ENCODE measurements around the gene OXCT1.

The OXCT1 gene

DNA sequence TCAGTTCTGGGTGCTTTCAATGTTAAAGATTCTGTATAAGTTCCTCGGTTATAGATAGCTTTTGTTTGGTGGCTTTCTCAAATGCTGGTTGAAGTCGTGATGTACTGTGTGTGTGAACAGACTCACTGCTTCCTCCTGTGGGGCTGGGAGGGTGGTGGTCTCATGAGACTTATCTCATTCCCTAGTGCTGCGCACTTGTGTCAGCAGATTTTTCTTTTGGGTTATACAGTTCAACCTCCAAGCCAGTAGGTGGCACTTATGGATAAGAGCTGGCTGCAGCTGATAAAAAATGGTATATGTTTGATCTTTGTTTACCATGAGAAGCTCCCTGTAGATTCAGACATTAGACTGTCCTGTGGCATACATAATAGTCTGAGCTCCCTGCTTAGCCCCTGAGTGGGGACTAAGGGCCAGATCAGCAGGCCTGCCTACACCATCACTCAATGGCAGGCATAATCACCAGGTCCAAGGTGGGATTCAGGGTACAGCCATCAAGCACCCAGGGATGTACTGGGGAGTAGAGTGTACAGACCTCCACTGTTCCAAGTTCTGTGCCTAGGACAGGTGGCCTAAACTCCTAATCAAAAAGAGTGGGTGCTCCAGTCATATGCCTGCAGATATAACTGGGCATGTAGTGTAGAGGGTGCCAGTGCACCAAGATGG lies 174.2 kb downstream of the OXCT1 start:
- Mint-ChIP-seq H3K4me3 (no peak overlapping the region), H3K36me3 (no peaks in the 10 kb centered on the region), H3K27ac (no peak overlapping the region), H3K4me1 (no peaks in the 10 kb centered on the region), H3K9me3 (no peaks in the 10 kb centered on the region)
- ATAC-seq (peak; percentile 32), DNase-seq (ENCODE audit: low spot score in 2 of 2) (no peak)

GRCh38 chr5:41686767-41687166 lies 183.5 kb downstream of the OXCT1 start:
- no peaks in the 10 kb centered on the region for H3K36me3 Mint-ChIP-seq
- no peak for DNase-seq (ENCODE audit: low spot score in 2 of 2)
- H3K4me3 Mint-ChIP-seq = no peak overlapping the region
- ATAC-seq = no peak
- H3K9me3 Mint-ChIP-seq = no peaks in the 10 kb centered on the region
- H3K27ac Mint-ChIP-seq = no peak overlapping the region
- no peaks in the 10 kb centered on the region for H3K4me1 Mint-ChIP-seq

GRCh38 chr5:41686191-41686590 lies 184.0 kb downstream of the OXCT1 start:
- DNase-seq (ENCODE audit: low spot score in 2 of 2) = no peak
- no peaks in the 10 kb centered on the region for H3K4me1 Mint-ChIP-seq
- no peak for ATAC-seq

DNA sequence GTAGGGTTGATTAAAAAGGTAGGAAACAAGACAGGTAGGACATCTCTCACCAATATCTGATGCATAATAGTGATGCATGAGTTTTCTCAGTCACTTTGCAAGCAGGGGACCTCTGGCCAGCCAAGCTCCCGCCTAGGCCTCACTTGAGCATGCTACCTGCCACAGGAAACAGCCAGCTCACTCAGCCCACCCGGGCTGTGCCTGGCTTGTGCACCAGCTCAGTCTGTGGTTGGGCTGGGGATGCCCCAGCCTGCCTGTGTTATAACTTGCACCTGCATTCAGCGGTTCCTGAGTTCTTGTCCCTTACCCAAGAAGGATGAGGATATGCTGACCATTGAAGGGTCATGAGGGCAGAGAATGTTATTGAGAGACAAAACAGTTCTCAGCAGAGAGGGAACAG lies 187.0 kb downstream of the OXCT1 start:
- Mint-ChIP-seq H3K36me3 (no peaks in the 10 kb centered on the region), H3K4me3 (no peak overlapping the region), H3K27ac (no peak overlapping the region), H3K9me3 (no peaks in the 10 kb centered on the region), H3K4me1 (no peaks in the 10 kb centered on the region)
- peak; percentile 77 for ATAC-seq
- no peak for DNase-seq (ENCODE audit: low spot score in 2 of 2)

More at GRCh38 chr5:41686191-41686590, 184.0 kb downstream of the OXCT1 start:
- no peak overlapping the region for H3K27ac Mint-ChIP-seq
- H3K4me3 Mint-ChIP-seq = no peak overlapping the region
- H3K36me3 Mint-ChIP-seq = no peaks in the 10 kb centered on the region
- no peaks in the 10 kb centered on the region for H3K9me3 Mint-ChIP-seq

- ATAC-seq (no peak), DNase-seq (ENCODE audit: low spot score in 2 of 2) (no peak)
- H3K36me3 Mint-ChIP-seq = no peaks in the 10 kb centered on the region
- H3K4me3 Mint-ChIP-seq = no peak overlapping the region
- no peak overlapping the region for H3K27ac Mint-ChIP-seq
- H3K9me3 Mint-ChIP-seq = no peaks in the 10 kb centered on the region
- H3K4me1 Mint-ChIP-seq = no peaks in the 10 kb centered on the region
Observed at GRCh38 chr5:41682641-41683040, 187.6 kb downstream of the OXCT1 start.

GRCh38 chr5:41681840-41682239 lies 188.4 kb downstream of the OXCT1 start:
- Mint-ChIP-seq H3K4me1 (no peaks in the 10 kb centered on the region), H3K4me3 (no peak overlapping the region), H3K36me3 (no peaks in the 10 kb centered on the region), H3K9me3 (no peaks in the 10 kb centered on the region), H3K27ac (no peak overlapping the region)
- ATAC-seq (no peak), DNase-seq (ENCODE audit: low spot score in 2 of 2) (no peak)
